HL-60 (cell line): ENCODE results near the gene IQCB1.

ENCODE experiments used
- DNase-seq, 2 experiments: peaks; one replicate each; pipeline ENCODE4 v3.0.0-alpha.2; 2010 to 2020; ENCODE audit warnings: low read depth in 1 of 2, low spot score in 1 of 2
- H3K27ac ChIP-seq: fragments of 250-450 bp; sonication (Bioruptor Pico); replicated peaks from 2 replicates; pipeline ENCODE4 v1.5.1; 2020; ENCODE audit warnings: mild to moderate bottlenecking, moderate library complexity
- H3K27me3 ChIP-seq: fragments of 250-450 bp; sonication (Bioruptor Pico); 2 replicates; pipeline ENCODE4 v1.5.1; 2021; ENCODE audit warnings: mild to moderate bottlenecking, moderate library complexity; ENCODE audit not compliant: insufficient read depth, poor library complexity, severe bottlenecking
- H3K4me3 ChIP-seq: replicated peaks from 2 replicates; pipeline ENCODE4 v1.5.1; 2011; ENCODE audit warnings: mild to moderate bottlenecking, control low read depth, low read length; ENCODE audit not compliant: insufficient read depth
- CTCF ChIP-seq: IDR thresholded peaks from one replicate; pipeline ENCODE4 v1.5.1; 2011; ENCODE audit warnings: low read length, control low read depth, inconsistent platforms; ENCODE audit not compliant: insufficient read depth
- GABPA ChIP-seq: IDR thresholded peaks from 2 replicates; pipeline ENCODE4 v1.6.1; 2012; ENCODE audit warnings: low read depth
- POLR2AphosphoS5 ChIP-seq: IDR thresholded peaks from 2 replicates; pipeline ENCODE4 v1.6.1; 2012; ENCODE audit warnings: low read depth
- REST ChIP-seq: IDR thresholded peaks from 2 replicates; pipeline ENCODE4 v1.6.1; 2012; ENCODE audit warnings: low read depth; ENCODE audit not compliant: insufficient replicate concordance
- SPI1 ChIP-seq: IDR thresholded peaks from 2 replicates; pipeline ENCODE4 v1.6.1; 2012; ENCODE audit warnings: low read depth, mild to moderate bottlenecking, borderline replicate concordance

The IQCB1 gene

GRCh38 chr3:121817753-121818152 is 17.1 kb downstream of the IQCB1 start:
- peak in 1 of 2 experiments; percentile 61 for DNase-seq
- H3K27me3 ChIP-seq: no peaks in the 10 kb centered on the region
- no peak overlapping the region for H3K4me3 ChIP-seq
- peak overlapping the region; percentile 74 for H3K27ac ChIP-seq
- TF ChIP-seq SPI1: peak; percentile 94
- no peak for TF ChIP-seq POLR2AphosphoS5

- TF ChIP-seq POLR2AphosphoS5 (no peak), GABPA (no peak), REST (no peak), CTCF (no peak), SPI1 (no peak)
- no peak overlapping the region for H3K27ac ChIP-seq
- H3K4me3 ChIP-seq: no peak overlapping the region
- no peaks in the 10 kb centered on the region for H3K27me3 ChIP-seq
- no peak for DNase-seq
Measured at GRCh38 chr3:121809249-121809648, 25.6 kb downstream of the IQCB1 start.

GRCh38 chr3:121803771-121804320 is 31.0 kb downstream of the IQCB1 start:
- Histone ChIP-seq H3K27me3 (no peaks in the 10 kb centered on the region), H3K27ac (no peak overlapping the region), H3K4me3 (no peak overlapping the region)
- DNase-seq: no peak
- TF ChIP-seq CTCF (no peak), SPI1 (no peak), REST (no peak), POLR2AphosphoS5 (no peak), GABPA (no peak)

- DNase-seq: no peak
- no peak overlapping the region for H3K4me3 ChIP-seq
- H3K27me3 ChIP-seq: no peaks in the 10 kb centered on the region
- TF ChIP-seq POLR2AphosphoS5: no peak
- TF ChIP-seq SPI1: no peak
- TF ChIP-seq REST: no peak
- no peak for TF ChIP-seq CTCF
- no peak for TF ChIP-seq GABPA
- no peak overlapping the region for H3K27ac ChIP-seq
Measured at GRCh38 chr3:121800906-121801305, 34.0 kb downstream of the IQCB1 start.
